HG02981 (cell line): ENCODE measurements around the gene ACBD7.
A peak's percentile ranks its signal among the peaks of the same experiment; 100 is the strongest.

Source experiments
- ATAC-seq: cut with Tn5 transposase; IDR thresholded peaks from one replicate; pipeline ENCODE4 v1.9.1; 2021; ENCODE audit warnings: mild to moderate bottlenecking, moderate library complexity; ENCODE audit not compliant: unreplicated experiment

The ACBD7 gene

GRCh38 chr10:15088428-15089261 lies at the start of gene ACBD7:
Gene ACBD7, minus strand, starts transcription at chr10:15088776. Its CDS starts 48 bp downstream, at chr10:15088728.
- ATAC-seq = peak; percentile 99

GRCh38 chr10:15137636-15138035 lies 49.1 kb upstream of the ACBD7 start:
- ATAC-seq = no peak

DNA sequence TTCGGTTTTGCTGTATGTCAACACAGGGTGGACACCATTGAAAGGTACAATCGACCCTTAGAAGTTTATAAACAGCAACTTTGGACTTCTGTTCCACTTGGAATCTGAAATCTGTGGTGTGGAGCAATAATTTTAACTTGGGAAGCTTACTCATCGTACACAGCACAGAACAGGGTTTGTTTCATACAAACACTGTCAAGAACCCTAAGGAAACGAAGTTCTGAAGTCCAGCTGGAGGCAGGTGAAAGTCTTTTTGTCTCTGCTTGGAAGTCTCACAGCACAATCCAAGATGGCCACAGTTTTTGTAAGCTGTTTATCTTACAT lies 48.4 kb upstream of the ACBD7 start:
- no peak for ATAC-seq

DNA sequence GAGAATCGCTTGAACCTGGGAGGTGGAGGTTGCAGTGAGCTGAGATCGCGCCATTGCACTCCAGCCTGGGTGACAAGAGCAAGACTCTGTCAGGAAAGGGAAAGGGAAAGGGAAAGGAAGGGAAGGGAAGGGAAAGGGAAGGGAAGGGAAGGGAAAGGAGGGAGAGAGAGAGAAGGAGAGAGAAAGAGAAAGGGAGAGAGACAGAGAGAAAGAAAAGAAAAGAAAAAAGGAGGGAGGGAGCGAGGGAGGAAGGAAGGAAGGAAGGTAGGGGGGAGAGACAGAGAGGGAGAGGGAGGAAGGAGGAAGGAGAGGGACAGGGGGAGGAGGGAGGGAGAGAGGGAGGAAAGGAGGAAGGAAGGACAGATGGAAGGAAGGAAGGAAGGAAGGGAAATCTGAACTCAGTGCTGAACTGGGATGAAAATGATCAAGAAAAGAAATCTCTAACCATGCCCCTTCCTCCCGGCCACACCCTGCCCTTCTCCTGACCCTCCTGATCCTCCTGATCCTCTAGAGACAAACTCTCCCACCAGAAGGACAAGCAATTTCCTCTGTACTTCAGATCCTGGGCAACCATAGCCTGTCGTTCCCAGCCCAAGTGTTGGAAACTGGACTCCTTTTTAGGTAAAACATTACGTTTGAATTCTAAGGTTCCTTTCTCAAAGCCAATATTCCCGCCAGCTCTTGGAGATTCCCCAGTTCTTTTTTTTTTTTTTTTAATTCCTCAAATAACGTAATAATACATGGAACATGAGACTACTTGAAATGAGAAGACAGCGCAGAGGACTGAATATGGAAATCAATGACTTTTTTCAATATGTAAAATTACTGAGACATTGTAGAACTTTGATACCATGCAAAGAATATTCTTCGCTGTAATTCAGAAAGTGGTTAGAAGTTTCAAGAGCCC lies 47.8 kb upstream of the ACBD7 start:
- no peak for ATAC-seq

- ATAC-seq = no peak
Measured at GRCh38 chr10:15131330-15131729, 42.8 kb upstream of the ACBD7 start.

DNA sequence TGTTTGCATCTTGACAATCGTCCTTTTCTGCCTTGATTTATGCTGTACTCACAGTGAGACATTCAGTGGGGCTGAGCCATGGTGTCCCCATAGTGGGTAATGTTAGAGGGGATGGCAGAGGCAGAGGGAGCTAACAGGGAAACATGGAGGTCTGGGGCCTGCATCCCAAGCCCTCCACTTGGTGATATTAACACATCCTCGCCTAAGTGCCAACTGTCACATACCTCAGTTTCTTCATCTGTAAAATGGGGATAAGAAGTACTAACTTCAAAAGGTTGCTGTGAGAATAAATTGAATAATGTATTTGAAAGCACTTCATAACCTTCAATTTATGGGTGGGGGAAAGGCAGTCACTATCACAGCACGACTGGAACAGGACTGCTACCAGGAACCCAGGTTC lies 36.3 kb upstream of the ACBD7 start:
- ATAC-seq = no peak

DNA sequence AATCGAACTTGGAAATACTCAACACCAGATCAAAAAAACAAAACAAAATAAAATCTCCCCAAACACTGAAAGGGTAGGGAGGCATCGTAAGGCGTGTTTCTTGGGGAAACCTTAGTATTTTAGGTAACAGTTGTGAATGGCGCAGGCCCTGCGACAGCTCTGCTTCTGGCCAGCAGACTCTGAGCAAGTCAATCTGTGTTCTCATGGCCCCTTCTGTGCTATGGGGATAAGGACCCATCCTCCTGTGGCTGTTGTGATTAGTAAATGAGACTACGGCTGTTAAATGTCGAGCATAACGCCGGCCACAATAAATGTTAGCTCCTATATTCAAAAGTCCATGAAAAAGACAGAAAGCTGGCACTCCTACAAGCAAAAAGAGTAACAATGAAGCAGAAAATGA lies 35.6 kb upstream of the ACBD7 start:
- no peak for ATAC-seq

GRCh38 chr10:15123749-15124184 lies 35.2 kb upstream of the ACBD7 start:
- no peak for ATAC-seq

GRCh38 chr10:15122477-15123030 lies 34.0 kb upstream of the ACBD7 start:
- ATAC-seq = peak; percentile 84

- no peak for ATAC-seq
Measured at GRCh38 chr10:15121707-15122106, 33.1 kb upstream of the ACBD7 start.

GRCh38 chr10:15120523-15120922 lies 31.9 kb upstream of the ACBD7 start:
- no peak for ATAC-seq

DNA sequence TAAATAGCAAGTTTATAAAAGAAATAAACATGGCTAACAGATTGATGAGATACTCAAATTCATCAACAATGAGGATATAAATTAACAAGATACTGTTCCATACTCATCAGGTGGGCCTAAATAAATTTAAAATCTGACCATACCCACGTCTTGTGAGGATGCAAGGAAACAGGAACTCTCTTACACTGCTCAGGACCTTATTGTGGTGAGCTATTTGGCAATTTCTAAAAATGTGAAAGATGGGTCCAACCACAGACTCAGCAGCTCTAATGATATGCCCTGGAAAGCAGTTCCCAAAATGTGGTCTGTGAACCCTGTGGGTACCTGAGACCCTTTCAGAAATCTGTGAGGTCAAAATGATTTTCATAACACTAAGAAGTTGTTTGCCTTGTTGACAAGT lies 30.0 kb upstream of the ACBD7 start:
- no peak for ATAC-seq

DNA sequence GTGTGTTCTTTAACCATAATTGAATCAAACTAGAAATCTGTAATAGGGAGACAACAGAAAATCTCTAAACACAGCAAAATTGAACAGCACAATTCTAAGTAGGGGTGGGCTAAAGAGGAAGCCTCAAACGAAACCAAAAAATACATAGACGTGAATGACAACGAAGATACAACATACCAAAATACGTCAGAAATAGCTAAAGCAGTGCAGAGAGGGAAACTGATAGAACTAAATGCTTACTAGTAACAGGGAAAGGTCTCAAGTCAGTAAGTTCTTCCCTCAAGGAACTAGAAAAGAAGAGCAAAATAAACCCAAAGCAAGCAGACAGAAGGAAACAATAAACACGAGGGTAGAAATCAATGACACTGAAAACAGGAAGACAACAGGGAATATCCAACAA lies 27.6 kb upstream of the ACBD7 start:
- ATAC-seq = no peak

- no peak for ATAC-seq
Measured at GRCh38 chr10:15113766-15114165, 25.2 kb upstream of the ACBD7 start.

DNA sequence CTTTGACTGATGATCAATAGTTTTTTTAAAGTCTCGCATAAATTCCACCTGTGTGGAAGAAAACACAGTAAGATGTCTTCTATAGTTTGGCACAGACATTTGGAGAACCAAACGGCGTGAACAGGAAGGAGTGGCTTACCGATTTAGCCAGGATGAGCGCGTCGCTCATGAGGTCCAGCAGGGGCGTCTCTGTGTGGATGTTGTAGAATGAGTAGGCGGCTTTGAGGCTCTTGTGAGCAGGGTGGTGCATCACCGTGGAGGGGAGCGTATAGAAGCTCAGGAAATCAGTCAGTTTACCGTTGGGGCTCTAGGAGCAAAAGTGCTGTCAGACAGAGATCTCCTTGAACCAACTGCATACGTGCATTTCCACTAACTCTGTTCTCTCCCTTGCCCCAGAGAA lies 24.1 kb upstream of the ACBD7 start:
- ATAC-seq = no peak

DNA sequence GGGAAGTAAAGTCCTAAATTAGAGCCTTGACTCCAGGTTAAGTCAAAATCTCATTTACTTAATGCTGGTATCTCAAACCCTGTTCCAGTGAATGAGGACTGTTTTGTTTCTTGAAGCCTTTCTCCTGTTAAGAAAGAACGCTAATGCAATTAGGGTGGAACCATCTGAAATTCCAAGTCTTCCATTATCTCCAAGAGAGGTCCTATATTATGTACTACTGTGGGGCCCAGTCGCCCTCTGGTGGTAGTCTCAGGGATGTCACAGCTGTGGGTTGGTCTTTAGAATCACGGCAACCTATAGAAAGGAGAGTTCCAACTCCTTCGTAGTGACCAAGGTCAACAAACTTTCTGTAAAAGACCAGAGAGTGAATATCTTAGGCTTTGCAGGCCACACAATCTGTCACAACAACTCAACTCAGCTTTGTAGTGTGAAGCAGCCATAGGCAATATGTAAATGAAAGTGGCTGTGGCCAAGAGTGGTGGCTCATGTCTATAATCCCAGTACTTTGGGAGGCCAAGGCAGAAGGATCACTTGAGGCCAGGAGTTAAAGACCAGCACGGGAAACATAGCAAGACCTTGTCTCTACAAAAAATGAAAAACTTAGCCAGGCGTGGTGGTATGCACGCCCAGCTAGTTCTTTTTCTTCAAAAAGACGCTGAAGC lies 17.9 kb upstream of the ACBD7 start:
- peak; percentile 84 for ATAC-seq

- no peak for ATAC-seq
Measured at GRCh38 chr10:15103513-15103912, 14.9 kb upstream of the ACBD7 start.

- no peak for ATAC-seq
Measured at GRCh38 chr10:15099886-15100285, 11.3 kb upstream of the ACBD7 start.

- peak; percentile 74 for ATAC-seq
Measured at GRCh38 chr10:15097011-15097812, 8.6 kb upstream of the ACBD7 start, which contains the start of gene RPP38. Gene RPP38, plus strand, starts transcription at chr10:15097355. Its CDS starts 5,960 bp downstream, at chr10:15103315.

DNA sequence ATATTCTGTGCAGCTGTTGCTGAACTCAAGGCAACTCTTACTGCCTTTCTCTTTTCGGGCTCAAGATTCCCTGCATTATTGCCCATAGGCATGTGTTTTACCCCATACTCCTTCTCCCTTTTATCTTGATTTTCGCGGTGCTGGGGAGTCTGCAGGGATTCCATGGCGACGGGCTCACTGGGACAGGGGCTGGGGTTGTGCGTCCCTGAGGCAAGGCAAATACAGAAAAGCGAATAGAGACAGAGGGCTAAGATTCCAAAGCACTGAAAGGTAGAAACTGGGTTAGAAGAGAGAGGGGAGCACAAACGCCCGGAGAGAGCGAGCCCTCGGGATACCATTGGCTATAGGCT lies 8.1 kb upstream of the ACBD7 start:
- peak; percentile 21 for ATAC-seq
